Stimulated activated naive CD8-positive, alpha-beta T cell treated with anti-CD3 and anti-CD28 coated beads, Interleukin-15, Interleukin-2, amounts not matched to agents 100 ng/mL and 50 ng/mL, for 24 hours (primary cell): ENCODE measurements around the gene SMOC2.

Experiments
- H3K27ac Mint-ChIP-seq: one replicate; pipeline ENCODE4 v1.8.0; 2021; ENCODE audit warnings: mild to moderate bottlenecking, mixed read lengths
- H3K27me3 Mint-ChIP-seq: one replicate; pipeline ENCODE4 v1.8.0; 2021; ENCODE audit warnings: mixed read lengths
- H3K36me3 Mint-ChIP-seq: one replicate; pipeline ENCODE4 v1.8.0; 2021; ENCODE audit warnings: low read depth, mixed read lengths
- H3K4me1 Mint-ChIP-seq: one replicate; pipeline ENCODE4 v1.8.0; 2021; ENCODE audit warnings: low read depth, mixed read lengths
- H3K4me3 Mint-ChIP-seq: one replicate; pipeline ENCODE4 v1.8.0; 2021; ENCODE audit warnings: mild to moderate bottlenecking, mixed read lengths
- H3K9me3 Mint-ChIP-seq: one replicate; pipeline ENCODE4 v1.8.0; 2021; ENCODE audit warnings: mixed read lengths

SMOC2 gene

GRCh38 chr6:168662301-168662936 is 221.4 kb downstream of the SMOC2 start:
- H3K4me1 Mint-ChIP-seq: no peaks in the 10 kb centered on the region
- no peak overlapping the region for H3K27ac Mint-ChIP-seq
- no peaks in the 10 kb centered on the region for H3K36me3 Mint-ChIP-seq
- no peak overlapping the region for H3K4me3 Mint-ChIP-seq
- H3K27me3 Mint-ChIP-seq: peaks cover 12% of the 10 kb centered on the region
- H3K9me3 Mint-ChIP-seq: peaks cover 17% of the 10 kb centered on the region

- no peak overlapping the region for H3K27ac Mint-ChIP-seq
These were observed 222.1 kb downstream of the SMOC2 start for GRCh38 chr6:168663041-168663440.

GRCh38 chr6:168664956-168665355 is 224.0 kb downstream of the SMOC2 start:
- Mint-ChIP-seq H3K4me1 (no peaks in the 10 kb centered on the region), H3K9me3 (peaks cover 2% of the 10 kb centered on the region), H3K27me3 (peaks cover 9% of the 10 kb centered on the region), H3K27ac (no peak overlapping the region), H3K4me3 (no peak overlapping the region), H3K36me3 (no peaks in the 10 kb centered on the region)

More at GRCh38 chr6:168663041-168663440, 222.1 kb downstream of the SMOC2 start:
- Mint-ChIP-seq H3K4me1 (no peaks in the 10 kb centered on the region), H3K4me3 (no peak overlapping the region), H3K9me3 (peaks cover 11% of the 10 kb centered on the region), H3K27me3 (peaks cover 12% of the 10 kb centered on the region), H3K36me3 (no peaks in the 10 kb centered on the region)

- Mint-ChIP-seq H3K27me3 (peaks cover 9% of the 10 kb centered on the region), H3K9me3 (no peaks in the 10 kb centered on the region), H3K36me3 (no peaks in the 10 kb centered on the region), H3K4me1 (no peaks in the 10 kb centered on the region), H3K4me3 (no peak overlapping the region), H3K27ac (no peak overlapping the region)
These were observed 225.2 kb downstream of the SMOC2 start for GRCh38 chr6:168666170-168666569.

GRCh38 chr6:168666699-168667427 is 225.9 kb downstream of the SMOC2 start:
- H3K36me3 Mint-ChIP-seq: no peaks in the 10 kb centered on the region
- no peak overlapping the region for H3K27ac Mint-ChIP-seq
- H3K9me3 Mint-ChIP-seq: no peaks in the 10 kb centered on the region
- peaks cover 8% of the 10 kb centered on the region for H3K27me3 Mint-ChIP-seq
- no peaks in the 10 kb centered on the region for H3K4me1 Mint-ChIP-seq
- no peak overlapping the region for H3K4me3 Mint-ChIP-seq

- Mint-ChIP-seq H3K4me1 (no peaks in the 10 kb centered on the region), H3K27ac (no peak overlapping the region), H3K27me3 (peaks cover 5% of the 10 kb centered on the region), H3K4me3 (no peak overlapping the region), H3K36me3 (no peaks in the 10 kb centered on the region), H3K9me3 (no peaks in the 10 kb centered on the region)
These were observed 226.4 kb downstream of the SMOC2 start for GRCh38 chr6:168667428-168667805.

GRCh38 chr6:168670401-168670985 is 229.5 kb downstream of the SMOC2 start:
- Mint-ChIP-seq H3K27ac (no peak overlapping the region), H3K4me3 (no peak overlapping the region), H3K27me3 (no peaks in the 10 kb centered on the region), H3K9me3 (no peaks in the 10 kb centered on the region), H3K4me1 (no peaks in the 10 kb centered on the region), H3K36me3 (no peaks in the 10 kb centered on the region)

- H3K4me3 Mint-ChIP-seq: no peak overlapping the region
- H3K36me3 Mint-ChIP-seq: no peaks in the 10 kb centered on the region
- no peak overlapping the region for H3K27ac Mint-ChIP-seq
- no peaks in the 10 kb centered on the region for H3K27me3 Mint-ChIP-seq
- H3K4me1 Mint-ChIP-seq: no peaks in the 10 kb centered on the region
- H3K9me3 Mint-ChIP-seq: no peaks in the 10 kb centered on the region
These were observed 230.3 kb downstream of the SMOC2 start for GRCh38 chr6:168671028-168671862.

- no peaks in the 10 kb centered on the region for H3K9me3 Mint-ChIP-seq
- H3K27ac Mint-ChIP-seq: no peak overlapping the region
- H3K36me3 Mint-ChIP-seq: no peaks in the 10 kb centered on the region
- H3K4me3 Mint-ChIP-seq: no peak overlapping the region
- no peaks in the 10 kb centered on the region for H3K4me1 Mint-ChIP-seq
- no peaks in the 10 kb centered on the region for H3K27me3 Mint-ChIP-seq
These were observed 231.0 kb downstream of the SMOC2 start for GRCh38 chr6:168671863-168672546.

- H3K4me3 Mint-ChIP-seq: no peak overlapping the region
- H3K4me1 Mint-ChIP-seq: no peaks in the 10 kb centered on the region
- H3K27ac Mint-ChIP-seq: no peak overlapping the region
- no peaks in the 10 kb centered on the region for H3K27me3 Mint-ChIP-seq
- H3K36me3 Mint-ChIP-seq: no peaks in the 10 kb centered on the region
- no peaks in the 10 kb centered on the region for H3K9me3 Mint-ChIP-seq
These were observed 233.6 kb downstream of the SMOC2 start for GRCh38 chr6:168674595-168674994.

- no peaks in the 10 kb centered on the region for H3K27me3 Mint-ChIP-seq
- H3K27ac Mint-ChIP-seq: no peak overlapping the region
- H3K4me3 Mint-ChIP-seq: no peak overlapping the region
- no peaks in the 10 kb centered on the region for H3K9me3 Mint-ChIP-seq
- H3K36me3 Mint-ChIP-seq: no peaks in the 10 kb centered on the region
- H3K4me1 Mint-ChIP-seq: no peaks in the 10 kb centered on the region
These were observed 234.4 kb downstream of the SMOC2 start for GRCh38 chr6:168675375-168675774.

GRCh38 chr6:168675933-168676551 is 235.1 kb downstream of the SMOC2 start:
- Mint-ChIP-seq H3K4me1 (no peaks in the 10 kb centered on the region), H3K27me3 (no peaks in the 10 kb centered on the region), H3K4me3 (no peak overlapping the region), H3K27ac (no peak overlapping the region), H3K36me3 (no peaks in the 10 kb centered on the region), H3K9me3 (no peaks in the 10 kb centered on the region)

GRCh38 chr6:168676552-168677322 is 235.8 kb downstream of the SMOC2 start:
- Mint-ChIP-seq H3K9me3 (no peaks in the 10 kb centered on the region), H3K4me1 (no peaks in the 10 kb centered on the region), H3K27ac (no peak overlapping the region), H3K4me3 (no peak overlapping the region), H3K27me3 (no peaks in the 10 kb centered on the region), H3K36me3 (no peaks in the 10 kb centered on the region)
